GM19035 (cell line): Measurements from ENCODE around the gene TAP1.

Experiments used
- ATAC-seq: cut with Tn5 transposase; IDR thresholded peaks from one replicate; pipeline ENCODE4 v1.9.1; 2021; ENCODE audit not compliant: unreplicated experiment

Gene TAP1

GRCh38 chr6:32862725-32863124 lies 9.2 kb upstream of the TAP1 start:
- no peak for ATAC-seq

- no peak for ATAC-seq
These were observed 7.2 kb upstream of the TAP1 start for GRCh38 chr6:32860674-32861073.

GRCh38 chr6:32858194-32858593 lies 4.7 kb upstream of the TAP1 start:
- no peak for ATAC-seq

- no peak for ATAC-seq
These were observed 3.8 kb upstream of the TAP1 start for GRCh38 chr6:32857156-32857891.

- ATAC-seq = no peak
These were observed 2.1 kb upstream of the TAP1 start for GRCh38 chr6:32855467-32856174.

- ATAC-seq = peak; percentile 10
These were observed 1.1 kb upstream of the TAP1 start for GRCh38 chr6:32854376-32855178.

GRCh38 chr6:32852844-32853540 lies 512 bp downstream of the TAP1 start:
- ATAC-seq = peak; percentile 24

- no peak for ATAC-seq
These were observed 1.3 kb downstream of the TAP1 start for GRCh38 chr6:32852018-32852843.

- ATAC-seq = no peak
These were observed 2.5 kb downstream of the TAP1 start for GRCh38 chr6:32851025-32851424.

- ATAC-seq = no peak
These were observed 4.4 kb downstream of the TAP1 start for GRCh38 chr6:32849126-32849525.

- ATAC-seq = no peak
These were observed 5.7 kb downstream of the TAP1 start for GRCh38 chr6:32847795-32848194.

GRCh38 chr6:32847004-32847403 lies 6.5 kb downstream of the TAP1 start:
- no peak for ATAC-seq

- no peak for ATAC-seq
These were observed 8.1 kb downstream of the TAP1 start for GRCh38 chr6:32845384-32845884.

- ATAC-seq = no peak
These were observed 8.6 kb downstream of the TAP1 start for GRCh38 chr6:32844839-32845383.

GRCh38 chr6:32843979-32844838 lies 9.3 kb downstream of the TAP1 start, which contains the start of gene PSMB8:
TSS of gene PSMB8 (minus strand) at chr6:32844047. CDS start at chr6:32843996, 51 bp downstream.
- ATAC-seq = peak; percentile 68

- ATAC-seq = no peak
These were observed 10.0 kb downstream of the TAP1 start for GRCh38 chr6:32843331-32843978.

GRCh38 chr6:32842690-32843089 lies 10.8 kb downstream of the TAP1 start:
- no peak for ATAC-seq

- ATAC-seq = no peak
These were observed 11.4 kb downstream of the TAP1 start for GRCh38 chr6:32842021-32842650.
